Mucosa of rectum (tissue), 2 donors: ENCODE results near the gene C1orf74.
"Not testable (repeated sequence)": the region's sequence is repeated elsewhere in the genome, so short reads cannot be mapped to it uniquely, and the experiment has no call there.

Source experiments
- H3K27ac ChIP-seq, 2 donors: one replicate each; pipeline ENCODE4 v1.7.0; 2013; ENCODE audit warnings: inconsistent platforms in 2 of 2, low read depth in 2 of 2, low read length in 2 of 2
- H3K27me3 ChIP-seq, 2 donors: one replicate each; pipeline ENCODE4 v1.7.0; 2013; ENCODE audit warnings: low read length in 2 of 2; ENCODE audit not compliant: control insufficient read depth in 2 of 2, insufficient read depth in 2 of 2
- H3K36me3 ChIP-seq, 2 donors: one replicate each; pipeline ENCODE4 v1.7.0; 2013; ENCODE audit warnings: low read length in 2 of 2; ENCODE audit not compliant: control insufficient read depth in 2 of 2, insufficient read depth in 2 of 2
- H3K4me1 ChIP-seq, 2 donors: one replicate each; pipeline ENCODE4 v1.7.0; 2013; ENCODE audit warnings: low read length in 2 of 2, mild to moderate bottlenecking in 1 of 2; ENCODE audit not compliant: control insufficient read depth in 2 of 2, insufficient read depth in 2 of 2
- H3K4me3 ChIP-seq, 2 donors: one replicate each; pipeline ENCODE4 v1.7.0; 2013; ENCODE audit warnings: low read length in 2 of 2
- H3K9ac ChIP-seq, 2 donors: one replicate each; pipeline ENCODE4 v1.7.0; 2013; ENCODE audit warnings: low read length in 2 of 2, low read depth in 1 of 2, mild to moderate bottlenecking in 1 of 2
- H3K9me3 ChIP-seq, 2 donors: one replicate each; pipeline ENCODE4 v1.7.0; 2013; ENCODE audit warnings: low read length in 2 of 2; ENCODE audit not compliant: control insufficient read depth in 2 of 2
- donor health status: healthy.
- donor health status: Normal muscosa, but diverticular disease.

Gene C1orf74

DNA sequence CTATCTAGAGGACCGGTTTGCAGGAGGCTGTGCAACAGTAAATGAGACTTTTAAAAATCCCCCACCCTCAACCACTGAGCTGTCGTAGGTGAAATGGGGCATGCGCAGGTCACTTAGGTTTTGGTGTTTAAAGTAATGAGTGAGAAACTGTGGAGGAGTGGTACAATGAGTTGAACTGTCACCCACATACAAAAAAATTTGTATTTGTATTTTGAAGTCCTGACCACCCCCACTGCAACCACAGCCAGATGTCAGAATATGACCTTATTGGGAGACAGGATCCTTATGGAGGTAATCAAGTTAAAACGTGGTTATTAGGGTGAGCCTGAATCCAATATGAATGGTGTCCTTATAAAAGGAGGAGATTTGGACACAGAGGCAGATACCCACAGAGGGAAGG lies 23.1 kb upstream of the C1orf74 start:
- H3K27me3 ChIP-seq = no peaks in the 10 kb centered on the region
- no peak overlapping the region for H3K4me3 ChIP-seq
- no peak overlapping the region for H3K27ac ChIP-seq
- H3K4me1 ChIP-seq = peaks cover 9 to 23% of the 10 kb centered on the region in 2 donors
- no peak overlapping the region for H3K9ac ChIP-seq
- peaks cover 0 to 3% of the 10 kb centered on the region in 2 donors for H3K36me3 ChIP-seq
- no peaks in the 10 kb centered on the region for H3K9me3 ChIP-seq

DNA sequence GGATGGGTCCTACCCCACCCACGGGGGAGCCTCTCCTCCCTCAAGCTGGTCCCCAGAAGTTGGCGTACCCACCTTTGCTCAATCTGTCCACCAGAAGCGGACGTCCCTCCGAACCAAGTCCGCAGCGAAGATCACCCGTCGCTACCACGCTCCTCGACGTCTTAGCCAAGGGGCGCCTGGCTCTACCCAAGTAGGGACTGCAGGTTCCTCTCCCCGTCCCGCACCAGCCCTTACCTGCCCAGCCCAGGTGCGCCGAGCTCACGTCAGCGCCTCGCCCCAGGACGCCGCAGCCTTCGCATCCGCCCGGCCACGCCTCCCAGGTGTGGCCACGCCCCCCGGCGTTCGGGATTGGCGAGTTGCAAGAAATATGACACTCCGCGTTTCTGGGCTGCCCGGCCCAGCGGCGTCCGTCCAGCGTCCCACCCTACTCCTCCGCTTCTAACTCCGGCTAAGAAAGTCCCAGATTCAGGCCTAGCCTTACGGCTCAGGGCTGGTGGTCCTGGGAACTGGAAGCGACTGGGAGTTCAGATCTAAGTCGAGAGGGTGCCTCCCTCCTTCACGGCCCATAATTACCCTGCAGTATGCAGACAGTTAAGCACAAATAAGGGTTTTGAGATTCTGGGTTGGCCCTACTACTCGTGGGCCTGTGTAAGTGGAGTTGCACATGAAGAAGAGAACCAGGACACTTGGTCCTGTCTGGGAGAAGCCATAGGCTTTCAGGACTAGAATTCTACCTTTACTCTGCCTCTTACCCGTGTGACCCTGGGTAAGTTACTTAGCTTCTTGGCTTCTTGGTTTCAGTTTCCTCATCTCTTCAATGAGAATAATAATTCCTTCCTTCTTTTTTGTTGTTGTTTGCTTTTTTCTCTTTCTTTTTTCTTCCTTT lies 21.8 kb upstream of the C1orf74 start, which contains the start of gene IRF6:
Gene IRF6, minus strand, starts transcription at position 268 of the 886 bp plus-strand sequence. CDS start 4,729 bp downstream, outside the sequence.
- H3K4me3 ChIP-seq = peak within 1 kb of the TSS; percentile 87 to 96
- peak within 1 kb of the TSS; percentile 91 to 97 for H3K27ac ChIP-seq
- peaks cover 9 to 30% of the 10 kb centered on the region in 2 donors for H3K4me1 ChIP-seq
- H3K9me3 ChIP-seq = no peaks in the 10 kb centered on the region
- no peaks in the 10 kb centered on the region for H3K27me3 ChIP-seq
- peaks cover 0 to 7% of the 10 kb centered on the region in 2 donors for H3K36me3 ChIP-seq
- H3K9ac ChIP-seq = peak within 1 kb of the TSS; percentile 98 to 100

DNA sequence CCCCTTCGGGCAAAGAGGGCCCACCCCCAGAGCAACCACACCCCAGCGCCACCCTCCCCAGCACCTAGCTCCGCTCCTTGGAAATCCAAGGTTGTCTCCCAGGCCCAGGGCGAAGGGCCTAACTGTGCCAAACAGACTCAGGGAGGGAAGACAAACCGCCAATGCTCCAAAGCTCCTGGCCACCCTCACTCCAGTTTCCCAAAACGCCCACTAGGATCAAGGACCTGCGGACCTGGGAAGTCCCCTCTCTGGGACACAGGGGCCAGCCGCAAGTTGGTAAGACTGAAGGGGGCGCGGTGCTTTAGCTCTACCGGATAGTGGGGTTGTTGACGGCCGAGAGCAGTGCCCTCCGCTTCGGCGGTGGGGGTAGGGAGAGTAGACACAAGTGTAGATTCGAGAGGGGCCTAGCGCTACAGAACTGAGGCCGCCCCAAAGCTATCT lies 21.0 kb upstream of the C1orf74 start:
- no peaks in the 10 kb centered on the region for H3K27me3 ChIP-seq
- H3K4me3 ChIP-seq = peak overlapping the region; percentile 87 to 96
- peak overlapping the region; percentile 98 to 100 for H3K9ac ChIP-seq
- H3K36me3 ChIP-seq = peaks cover 0 to 13% of the 10 kb centered on the region in 2 donors
- peak overlapping the region; percentile 91 to 97 for H3K27ac ChIP-seq
- H3K9me3 ChIP-seq = no peaks in the 10 kb centered on the region
- peaks cover 9 to 30% of the 10 kb centered on the region in 2 donors for H3K4me1 ChIP-seq

DNA sequence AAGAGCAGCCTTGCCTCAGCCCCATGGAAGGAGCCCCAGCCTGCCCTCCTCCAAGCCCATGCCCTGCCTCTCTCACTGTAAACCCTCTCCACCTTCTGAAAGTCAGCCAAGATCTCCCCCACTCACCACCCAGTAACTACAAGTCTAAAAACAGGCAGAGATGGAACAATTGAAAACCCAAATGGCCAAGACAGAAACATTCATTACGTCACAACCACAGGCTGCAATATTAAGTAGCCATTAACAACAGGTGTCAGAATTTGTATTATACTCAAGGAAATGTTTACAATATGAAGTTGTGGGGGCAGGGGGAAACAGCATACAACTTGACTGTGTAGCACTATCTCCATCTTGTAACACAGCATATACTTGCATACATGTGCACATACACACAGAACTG lies 19.2 kb upstream of the C1orf74 start:
- H3K36me3 ChIP-seq = peaks cover 7 to 21% of the 10 kb centered on the region in 2 donors
- H3K4me1 ChIP-seq = peaks cover 9 to 30% of the 10 kb centered on the region in 2 donors
- no peaks in the 10 kb centered on the region for H3K9me3 ChIP-seq
- no peak overlapping the region for H3K9ac ChIP-seq
- no peaks in the 10 kb centered on the region for H3K27me3 ChIP-seq
- peak overlapping the region in 1 of 2 donors; percentile 59 for H3K27ac ChIP-seq
- H3K4me3 ChIP-seq = peak overlapping the region; percentile 3 to 10

DNA sequence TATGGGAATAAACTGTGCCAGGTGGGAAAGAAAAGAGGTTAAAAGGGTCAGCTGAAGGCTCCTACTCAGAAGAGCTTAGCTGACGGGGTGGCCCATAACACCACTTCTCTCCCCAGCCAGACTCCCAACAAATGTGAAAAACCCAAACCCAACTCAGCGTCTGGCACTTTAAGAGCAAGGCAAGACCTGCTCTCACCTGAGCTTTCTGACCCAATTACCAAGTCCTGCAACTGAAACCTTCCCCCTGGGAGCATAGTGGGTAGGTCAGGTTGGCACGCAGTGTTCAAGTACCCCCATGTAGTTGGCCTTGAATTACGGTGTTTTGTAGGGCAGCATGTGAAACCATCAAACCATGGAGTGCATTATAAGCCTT lies 18.4 kb upstream of the C1orf74 start:
- Histone ChIP-seq H3K4me3 (peak overlapping the region in 1 of 2 donors; percentile 33), H3K9ac (peak overlapping the region in 1 of 2 donors; percentile 21), H3K36me3 (peaks cover 7 to 21% of the 10 kb centered on the region in 2 donors), H3K4me1 (peaks cover 7 to 24% of the 10 kb centered on the region in 2 donors), H3K27ac (peak overlapping the region in 1 of 2 donors; percentile 59), H3K27me3 (no peaks in the 10 kb centered on the region), H3K9me3 (no peaks in the 10 kb centered on the region)

DNA sequence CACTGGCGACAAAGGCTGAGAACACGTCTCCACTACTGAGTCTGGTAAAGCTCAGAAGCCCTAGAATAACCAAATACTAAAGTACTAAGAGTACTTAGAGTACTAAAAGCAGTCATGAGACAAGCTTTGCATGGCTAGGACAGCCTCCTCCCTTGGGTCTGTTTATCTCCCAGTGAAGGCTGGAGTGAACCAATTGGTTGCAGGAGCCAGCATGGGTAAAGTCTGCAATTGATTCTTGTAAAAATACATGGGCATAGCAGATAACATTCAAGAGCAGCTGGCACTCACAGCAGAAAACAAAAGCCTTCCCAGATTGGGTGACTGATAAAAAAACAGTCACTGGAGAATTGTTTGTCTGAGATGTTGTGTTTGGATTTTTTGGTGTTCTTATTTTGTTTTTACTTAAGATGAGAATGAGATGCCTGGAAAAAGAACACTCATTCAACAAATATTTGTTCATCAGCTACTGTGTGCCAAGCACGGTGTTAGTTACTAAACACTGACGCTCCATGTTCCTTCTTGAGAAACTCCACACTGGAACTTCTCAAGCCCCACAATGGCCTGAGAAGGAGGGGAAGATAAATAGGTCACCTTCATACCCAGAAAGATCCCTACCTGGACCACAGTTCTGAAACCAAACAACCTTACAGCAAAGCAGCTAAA lies 17.9 kb upstream of the C1orf74 start:
- Histone ChIP-seq H3K9ac (peak overlapping the region in 1 of 2 donors; percentile 21), H3K9me3 (no peaks in the 10 kb centered on the region), H3K4me3 (no peak overlapping the region), H3K4me1 (peaks cover 7 to 24% of the 10 kb centered on the region in 2 donors), H3K27ac (peak overlapping the region in 1 of 2 donors; percentile 59), H3K36me3 (peaks cover 7 to 24% of the 10 kb centered on the region in 2 donors), H3K27me3 (no peaks in the 10 kb centered on the region)

DNA sequence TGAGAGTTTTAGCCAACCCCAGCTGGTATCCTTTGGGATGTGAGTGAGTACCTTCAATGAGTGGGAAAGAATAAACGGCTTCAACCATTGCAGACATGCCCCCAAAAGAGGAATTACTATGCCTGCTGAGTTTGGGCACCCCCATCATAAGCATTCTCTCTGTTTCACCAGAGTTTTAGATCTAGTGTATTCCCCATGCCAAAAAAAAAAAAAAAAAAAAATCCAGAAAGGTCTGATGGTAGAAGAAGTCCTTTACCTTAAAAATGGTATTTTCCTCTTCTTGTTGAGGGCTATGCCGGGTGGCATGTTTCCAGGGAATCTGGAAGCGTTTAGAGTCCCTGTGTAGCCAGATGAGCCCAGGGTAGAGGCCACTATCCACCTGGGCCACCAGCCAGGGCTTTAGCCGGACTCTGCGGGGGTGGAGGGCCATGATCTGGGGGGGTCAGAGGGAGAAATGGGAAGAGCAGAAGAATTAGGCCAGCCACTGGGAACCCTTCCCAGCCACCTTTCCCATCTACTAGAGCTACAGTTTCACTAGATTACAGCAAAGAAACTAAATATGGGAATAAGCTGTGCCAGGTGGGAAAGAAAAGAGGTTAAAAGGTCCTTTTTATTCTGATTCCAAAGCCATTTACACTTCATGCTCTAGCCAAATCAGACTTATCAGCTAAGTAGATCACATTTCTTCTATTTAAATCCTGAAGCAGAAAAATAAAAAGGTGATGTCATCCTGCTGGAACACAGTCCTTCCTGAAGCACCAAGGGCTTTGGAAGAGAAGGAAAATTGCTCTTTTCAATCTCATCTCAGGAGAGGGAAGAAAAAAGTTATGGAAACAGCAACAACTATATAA lies 16.9 kb upstream of the C1orf74 start:
- H3K4me1 ChIP-seq = peaks cover 7 to 18% of the 10 kb centered on the region in 2 donors
- no peaks in the 10 kb centered on the region for H3K9me3 ChIP-seq
- H3K27ac ChIP-seq = peak overlapping the region in 1 of 2 donors; percentile 59
- no peak overlapping the region for H3K4me3 ChIP-seq
- peak overlapping the region in 1 of 2 donors; percentile 2 for H3K9ac ChIP-seq
- no peaks in the 10 kb centered on the region for H3K27me3 ChIP-seq
- H3K36me3 ChIP-seq = peaks cover 7 to 26% of the 10 kb centered on the region in 2 donors

DNA sequence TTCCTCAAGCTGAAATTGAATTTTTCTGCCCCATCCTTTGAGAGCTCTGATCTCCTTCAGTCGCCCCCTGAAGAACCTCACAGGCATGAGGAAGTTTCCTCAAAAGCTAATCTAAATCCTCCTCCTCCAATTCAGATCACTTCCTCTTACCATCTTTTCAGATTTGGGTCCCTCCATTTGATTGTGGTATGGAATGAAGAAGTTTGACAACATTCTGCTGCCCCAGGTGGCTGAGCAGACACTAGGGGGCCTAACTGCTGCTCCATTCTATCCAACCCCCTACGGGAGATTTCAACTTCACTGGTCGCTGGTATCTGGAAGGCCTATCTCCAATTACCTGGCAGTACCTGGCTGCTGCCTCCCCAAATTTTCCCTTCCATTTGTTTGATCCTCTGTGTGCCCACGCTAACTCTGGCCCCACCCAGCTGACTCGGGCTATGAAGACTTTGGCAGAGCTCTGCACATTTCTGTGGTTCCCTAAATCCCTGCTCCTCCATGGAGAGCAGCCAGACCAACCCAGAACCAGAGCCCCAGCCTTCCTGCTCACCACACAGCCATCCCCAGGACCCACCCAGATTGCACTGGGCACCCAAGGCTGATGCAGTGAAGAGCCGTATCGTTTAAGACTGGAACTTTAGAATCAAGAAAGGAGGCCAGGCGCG lies 13.8 kb upstream of the C1orf74 start:
- peaks cover 0 to 11% of the 10 kb centered on the region in 2 donors for H3K4me1 ChIP-seq
- H3K27me3 ChIP-seq = no peaks in the 10 kb centered on the region
- no peak overlapping the region for H3K4me3 ChIP-seq
- no peak overlapping the region for H3K9ac ChIP-seq
- no peak overlapping the region for H3K27ac ChIP-seq
- peaks cover 29 to 50% of the 10 kb centered on the region in 2 donors for H3K36me3 ChIP-seq
- H3K9me3 ChIP-seq = no peaks in the 10 kb centered on the region

DNA sequence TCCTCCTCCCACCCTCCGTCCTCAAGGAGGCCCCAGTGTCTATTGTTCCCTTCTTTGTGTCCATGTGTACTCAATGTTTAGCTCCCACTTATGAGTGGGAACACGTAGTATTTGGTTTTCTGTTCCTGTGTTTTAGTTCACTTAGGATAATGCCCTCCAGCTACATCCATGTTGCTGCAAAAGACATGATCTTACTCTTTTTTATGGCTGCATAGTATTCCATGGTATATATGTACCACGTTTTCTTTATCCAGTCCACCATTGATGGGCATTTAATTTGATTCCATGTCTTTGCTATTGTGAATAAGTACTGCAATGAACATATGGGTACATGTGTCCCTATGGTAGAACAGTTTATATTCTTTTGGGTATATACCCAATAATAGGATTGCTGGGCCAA lies 9.4 kb upstream of the C1orf74 start:
- not testable (repeated sequence) for H3K9me3 ChIP-seq, H3K9ac ChIP-seq, H3K4me3 ChIP-seq, H3K27ac ChIP-seq, H3K27me3 ChIP-seq
- Histone ChIP-seq H3K36me3 (peaks cover 39 to 51% of the 10 kb centered on the region in 2 donors), H3K4me1 (peaks cover 7 to 24% of the 10 kb centered on the region in 2 donors)
